GM21526 (cell line): Measurements from ENCODE around the gene NIT1.
"Not testable (repeated sequence)": the region's sequence is repeated elsewhere in the genome, so short reads cannot be mapped to it uniquely, and the experiment has no call there.

Experiments used
- ATAC-seq: cut with Tn5 transposase; IDR thresholded peaks from one replicate; pipeline ENCODE4 v1.9.1; 2021; ENCODE audit warnings: moderate library complexity; ENCODE audit not compliant: unreplicated experiment, low FRiP score

The NIT1 gene

DNA sequence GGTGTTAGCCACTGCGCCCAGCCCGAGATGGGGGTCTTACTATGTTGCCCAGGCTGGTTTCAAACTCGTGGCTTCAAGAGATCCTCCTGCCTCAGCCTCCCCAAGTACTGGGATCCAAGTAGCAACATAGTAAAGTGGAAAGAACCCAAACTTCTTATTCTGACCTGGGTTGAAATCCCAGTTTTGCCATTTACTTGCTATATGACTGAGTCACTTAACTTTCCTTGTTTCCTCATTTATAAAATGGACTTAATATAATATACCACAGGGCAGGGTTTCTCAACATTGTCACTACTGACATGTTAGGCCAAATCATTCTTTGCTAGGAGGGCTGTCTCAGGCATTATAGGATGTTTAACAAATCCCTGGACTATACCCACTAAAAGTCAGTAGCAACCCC lies 6.8 kb upstream of the NIT1 start:
- no peak for ATAC-seq

DNA sequence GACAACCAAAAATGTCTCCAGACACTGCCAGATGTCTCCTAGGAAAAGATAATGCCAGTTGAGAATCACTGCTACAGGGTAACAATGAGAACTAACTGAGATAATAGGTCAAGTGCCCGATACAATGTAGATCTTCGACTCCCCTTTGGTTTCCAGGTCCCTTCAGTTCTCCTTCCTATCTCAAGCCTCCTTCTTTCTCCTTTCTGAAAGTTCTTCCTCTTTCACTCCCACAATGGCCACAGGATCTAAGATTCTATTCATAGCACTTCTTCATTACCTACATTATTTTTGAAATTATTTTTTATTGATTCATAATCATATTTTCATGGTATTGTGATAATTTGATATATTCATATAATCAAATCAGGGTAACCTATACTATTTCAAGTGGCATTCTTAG lies 6.4 kb upstream of the NIT1 start:
- ATAC-seq: no peak

DNA sequence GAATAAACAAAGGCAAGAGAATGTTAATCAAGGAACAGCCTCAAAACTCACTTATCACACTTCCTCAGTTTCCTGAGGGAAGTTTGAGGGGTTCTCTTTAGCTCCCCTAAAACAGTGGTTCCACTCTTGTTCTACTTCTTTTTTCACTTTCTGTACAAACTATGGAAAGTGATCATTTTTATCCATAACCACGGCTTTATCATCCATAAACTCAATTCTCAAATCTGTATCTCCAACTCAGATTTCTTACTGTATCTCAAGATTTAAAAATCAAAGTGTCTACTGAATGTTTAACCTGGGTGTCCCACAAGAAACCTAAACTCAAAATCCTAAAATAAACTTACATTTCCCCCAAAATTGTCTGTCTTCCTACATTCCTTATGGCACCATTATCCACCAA lies 4.0 kb upstream of the NIT1 start:
- ATAC-seq: no peak

DNA sequence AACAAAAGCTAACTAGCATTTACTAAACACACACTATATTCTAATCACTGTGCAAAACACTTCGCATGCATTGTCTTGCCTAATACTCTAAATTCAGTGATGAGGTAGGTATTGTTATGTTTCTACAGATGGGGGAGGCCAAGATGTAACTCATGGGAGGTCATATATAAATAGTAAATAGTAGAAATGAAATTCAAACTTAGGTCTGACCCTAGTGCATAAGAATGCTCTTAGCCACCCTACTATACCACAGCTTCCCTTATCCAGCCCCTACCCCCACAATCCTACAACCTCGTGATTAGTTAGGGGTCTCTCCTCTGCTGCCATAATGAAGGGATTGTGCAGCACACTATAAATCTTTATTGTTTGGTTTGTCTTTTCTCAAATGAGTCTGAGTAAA lies 3.3 kb upstream of the NIT1 start:
- no peak for ATAC-seq

DNA sequence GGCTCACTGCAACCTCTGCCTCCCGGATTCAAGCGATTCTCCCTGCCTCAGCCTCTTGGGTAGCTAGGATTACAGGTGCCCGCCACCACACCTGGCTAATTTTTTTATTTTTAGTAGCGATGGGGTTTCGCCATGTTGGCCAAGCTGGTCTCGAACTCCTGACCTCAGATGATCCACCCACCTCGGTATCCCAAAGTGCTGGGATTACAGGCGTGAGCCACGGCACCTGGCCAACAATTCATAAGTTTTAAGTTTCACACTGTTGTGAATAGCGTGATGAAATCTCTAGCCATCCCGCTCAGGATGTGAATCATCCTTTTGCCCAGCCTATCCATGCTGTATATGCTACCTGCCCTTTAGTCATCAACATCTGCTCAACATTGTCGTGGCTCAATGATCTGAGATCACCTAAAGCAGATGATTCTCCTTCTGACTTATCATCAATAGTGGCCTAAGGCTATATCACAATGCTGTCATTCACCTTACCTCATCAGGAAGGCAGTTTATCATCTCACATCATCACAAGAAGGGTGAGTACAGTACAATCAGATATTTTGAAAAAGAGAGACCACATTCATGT lies 2.7 kb upstream of the NIT1 start:
- no peak for ATAC-seq

DNA sequence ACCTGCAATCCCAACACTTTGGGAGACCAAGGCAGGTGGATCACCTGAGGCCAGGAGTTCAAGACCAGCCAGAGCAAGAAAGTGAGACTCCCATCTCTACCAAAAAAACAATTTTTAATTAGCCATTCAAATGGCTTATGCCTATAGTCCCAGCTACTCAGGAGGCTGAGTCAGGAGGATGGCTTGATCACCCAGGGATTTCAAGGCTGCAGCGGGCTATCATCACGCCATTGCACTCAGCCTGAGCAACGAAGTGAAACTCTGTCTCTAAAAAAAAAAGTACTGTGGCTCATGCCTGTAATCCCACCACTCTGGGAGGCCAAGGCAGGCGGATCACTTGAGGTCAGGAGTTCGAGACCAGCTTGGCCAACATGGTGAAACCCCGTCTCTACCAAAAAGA lies 1.9 kb upstream of the NIT1 start:
- not testable (repeated sequence) for ATAC-seq

DNA sequence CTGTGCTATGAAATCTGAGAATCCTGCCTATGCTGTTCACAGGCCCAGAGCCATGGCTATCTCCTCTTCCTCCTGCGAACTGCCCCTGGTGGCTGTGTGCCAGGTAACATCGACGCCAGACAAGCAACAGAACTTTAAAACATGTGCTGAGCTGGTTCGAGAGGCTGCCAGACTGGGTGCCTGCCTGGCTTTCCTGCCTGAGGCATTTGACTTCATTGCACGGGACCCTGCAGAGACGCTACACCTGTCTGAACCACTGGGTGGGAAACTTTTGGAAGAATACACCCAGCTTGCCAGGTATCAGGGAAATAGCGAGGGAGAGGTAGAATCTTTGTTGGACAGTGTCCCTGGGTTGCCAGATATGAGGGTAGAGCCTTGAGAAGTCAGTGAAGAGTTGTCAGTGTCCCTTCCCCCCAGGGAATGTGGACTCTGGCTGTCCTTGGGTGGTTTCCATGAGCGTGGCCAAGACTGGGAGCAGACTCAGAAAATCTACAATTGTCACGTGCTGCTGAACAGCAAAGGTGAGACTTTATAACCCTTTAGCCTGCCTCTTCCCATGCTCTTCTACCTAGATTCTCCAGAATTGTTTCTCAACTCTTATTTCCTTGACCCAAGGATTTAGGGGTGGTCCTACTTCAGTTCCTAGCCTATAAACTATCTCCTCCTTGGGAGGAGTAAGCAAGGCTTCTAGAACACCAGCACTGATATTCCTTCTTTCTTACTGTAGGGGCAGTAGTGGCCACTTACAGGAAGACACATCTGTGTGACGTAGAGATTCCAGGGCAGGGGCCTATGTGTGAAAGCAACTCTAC lies 1.4 kb downstream of the NIT1 start:
- ATAC-seq: peak; percentile 42

DNA sequence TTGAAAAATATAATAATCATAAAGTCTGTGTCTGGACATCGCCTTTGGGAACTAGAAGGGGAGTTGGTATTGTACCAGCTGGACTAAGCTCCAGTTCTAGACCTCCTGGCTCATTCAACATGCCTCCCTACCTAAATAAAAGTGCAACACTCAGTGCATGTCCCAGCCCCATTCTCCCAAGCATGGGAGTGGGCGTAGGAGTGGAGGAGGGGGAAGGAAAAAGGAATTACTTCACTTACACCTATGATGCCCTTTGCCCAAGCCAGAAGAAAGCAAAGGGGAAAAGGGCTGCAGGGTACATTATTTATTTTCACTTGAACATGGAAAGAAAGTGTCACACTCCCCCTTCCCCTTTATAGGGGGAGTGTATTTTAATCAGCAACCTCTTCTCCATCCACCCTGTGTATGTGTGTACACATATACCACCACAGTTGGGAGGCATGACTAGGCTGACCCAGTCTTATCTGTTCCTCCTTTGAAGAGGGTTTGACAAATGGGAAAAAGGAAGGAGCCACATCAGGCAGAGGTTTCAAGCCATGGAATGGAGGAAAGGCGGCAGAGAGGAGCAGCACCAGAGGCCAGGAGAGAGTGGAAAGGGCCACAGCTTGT lies 3.2 kb downstream of the NIT1 start:
- no peak for ATAC-seq

DNA sequence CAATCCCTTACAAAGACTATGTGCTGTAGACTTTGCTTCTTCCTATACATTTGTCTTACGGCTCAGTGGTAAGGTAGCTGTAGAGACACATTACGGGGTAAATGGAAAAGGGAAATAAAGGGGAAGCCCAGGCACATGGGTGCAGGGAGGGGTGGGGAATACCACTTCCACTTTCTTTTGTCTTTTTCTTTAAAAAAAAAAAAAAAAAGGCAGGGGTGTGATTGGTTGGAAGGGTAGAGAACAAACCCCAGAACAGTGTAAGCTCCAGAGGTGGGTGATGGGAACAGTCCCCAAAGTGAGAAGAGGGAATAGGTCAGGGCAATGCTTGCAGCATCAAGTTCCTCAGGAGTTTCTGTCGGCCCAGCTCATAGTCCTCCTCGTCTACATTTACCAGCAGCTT lies 3.9 kb downstream of the NIT1 start:
- no peak for ATAC-seq

DNA sequence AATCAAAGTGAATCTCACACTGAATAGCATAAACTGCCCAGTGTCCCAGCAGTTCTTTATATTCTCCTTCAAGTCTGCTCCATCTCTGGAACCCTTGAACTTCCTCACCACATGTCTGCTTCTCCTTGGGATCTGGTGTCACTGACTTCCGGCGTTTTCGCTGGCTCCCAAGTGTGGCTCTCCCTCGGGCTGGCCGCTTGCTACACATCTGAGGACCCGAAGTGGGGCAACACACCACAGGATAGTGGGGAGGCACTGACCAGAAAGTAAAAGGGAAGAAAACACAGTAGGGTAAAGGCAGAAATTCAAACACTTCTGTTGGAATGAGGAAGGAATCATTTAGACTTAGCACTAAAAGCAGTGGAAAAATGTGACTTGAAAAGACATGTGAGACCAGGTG lies 5.1 kb downstream of the NIT1 start:
- no peak for ATAC-seq

DNA sequence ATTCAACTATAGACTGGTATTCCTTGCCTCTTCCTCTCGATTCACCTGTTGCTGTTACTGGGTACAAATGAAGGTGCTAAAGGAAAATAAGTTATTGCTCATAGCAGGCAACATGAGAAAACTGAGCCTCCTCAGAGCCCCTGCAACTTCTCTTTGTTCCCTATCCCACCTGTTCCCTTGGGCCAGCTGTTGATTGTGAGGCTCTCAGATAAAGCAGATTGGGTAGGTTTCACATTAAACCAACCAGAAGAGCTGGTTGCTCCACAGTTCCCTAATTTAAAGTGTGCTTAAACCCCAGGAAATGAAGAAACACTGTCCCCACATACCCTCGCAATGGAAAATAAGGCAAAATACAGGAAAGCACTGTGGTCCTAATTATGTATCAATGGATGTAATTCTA lies 9.7 kb downstream of the NIT1 start:
- no peak for ATAC-seq

DNA sequence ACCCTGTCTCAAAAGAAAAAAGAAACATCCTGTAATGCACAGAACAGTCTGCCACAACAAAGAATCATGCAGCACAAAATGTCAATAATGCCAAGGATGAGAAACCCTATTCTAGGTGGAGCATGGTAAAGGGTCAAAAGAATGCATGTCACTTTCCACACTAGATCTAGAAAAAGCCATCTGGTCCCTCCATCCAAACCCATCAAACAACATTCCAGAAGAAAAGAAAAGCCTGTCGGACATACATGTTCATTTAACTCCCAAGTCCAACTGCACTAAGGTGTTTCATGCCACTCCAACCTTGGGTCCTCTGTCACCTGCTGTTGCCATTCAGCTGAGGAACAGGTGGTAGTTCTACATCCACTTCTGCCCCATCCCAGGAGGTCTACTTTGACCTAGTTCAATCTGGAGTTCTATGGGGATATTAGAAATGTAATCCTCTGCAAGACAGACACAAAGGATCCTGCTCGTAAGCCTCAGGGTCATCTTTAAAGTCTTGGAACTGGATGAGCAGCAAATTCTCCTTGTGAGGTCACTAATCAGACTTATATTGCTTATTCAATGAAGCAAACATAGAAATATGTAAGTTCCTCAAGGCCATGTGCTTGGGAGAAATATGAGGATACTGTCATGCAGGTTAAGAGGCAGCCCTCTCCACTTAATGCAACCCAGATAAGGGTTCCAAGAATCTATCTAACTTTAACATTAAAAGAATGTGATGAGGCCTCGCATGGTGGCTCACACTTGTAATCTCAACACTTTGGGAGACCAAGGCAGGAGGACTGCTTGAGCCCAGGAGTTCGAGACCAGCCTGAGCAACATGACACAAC lies 10.9 kb downstream of the NIT1 start:
- ATAC-seq: no peak

DNA sequence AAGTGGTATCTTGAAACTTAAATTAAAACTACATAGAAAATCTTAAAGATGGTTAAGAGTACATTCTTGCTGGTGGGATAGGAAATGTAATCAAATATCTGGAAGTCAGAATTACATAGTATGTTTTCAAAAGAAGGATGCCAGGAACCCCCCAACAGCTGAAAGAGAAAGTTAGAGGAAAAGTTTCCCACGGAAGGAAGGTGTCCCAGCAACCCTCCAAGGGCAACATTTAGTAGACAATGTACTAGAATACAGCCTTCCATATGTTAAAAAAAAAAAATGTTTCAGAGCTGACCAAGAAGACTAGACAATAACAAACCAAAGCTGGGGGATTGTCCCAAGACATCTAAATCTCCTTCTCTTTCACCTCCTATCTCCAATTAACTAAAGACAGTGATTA lies 12.4 kb downstream of the NIT1 start:
- no peak for ATAC-seq

DNA sequence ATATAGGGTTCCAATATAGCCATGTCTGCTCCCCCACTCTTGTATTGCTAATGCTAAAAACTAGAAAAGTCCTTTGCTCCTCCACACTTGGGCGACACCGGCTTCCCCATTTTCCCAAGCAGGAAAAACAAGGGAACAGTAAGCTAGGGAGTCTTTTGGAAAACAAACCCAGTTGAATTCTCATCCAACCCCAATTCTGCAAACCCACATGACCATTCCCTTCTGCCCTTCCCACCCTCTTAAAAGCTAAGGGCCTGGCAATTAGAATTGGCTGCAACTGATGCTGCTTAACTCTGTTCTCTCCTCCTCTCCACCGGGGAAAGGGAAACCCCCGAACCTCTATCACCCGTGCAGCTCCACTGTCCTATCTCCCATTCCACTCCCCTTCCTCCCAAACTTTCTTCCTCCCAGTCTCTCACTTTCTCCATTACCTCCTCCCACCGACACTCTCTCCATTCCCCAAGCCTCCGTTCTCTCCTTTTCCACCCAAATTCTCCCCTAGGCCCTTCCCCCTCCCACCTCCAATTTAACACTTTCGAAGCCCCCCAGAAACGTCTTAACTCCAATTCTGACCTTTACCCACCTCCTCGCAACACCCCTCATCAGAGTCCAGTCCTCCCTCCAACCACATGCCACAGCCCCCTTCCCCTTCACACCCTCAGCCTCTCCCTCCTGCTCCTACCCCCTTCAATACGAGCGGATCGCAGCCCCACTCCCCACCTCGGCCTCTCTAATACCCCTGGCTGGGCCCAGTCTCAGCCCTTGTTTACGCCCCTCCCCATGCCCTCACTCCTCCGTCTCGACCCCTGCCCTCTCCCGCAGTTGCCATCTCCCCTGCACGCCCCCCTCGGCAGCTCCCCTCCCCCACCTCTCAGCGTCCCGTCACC lies 13.9 kb downstream of the NIT1 start:
- no peak for ATAC-seq

DNA sequence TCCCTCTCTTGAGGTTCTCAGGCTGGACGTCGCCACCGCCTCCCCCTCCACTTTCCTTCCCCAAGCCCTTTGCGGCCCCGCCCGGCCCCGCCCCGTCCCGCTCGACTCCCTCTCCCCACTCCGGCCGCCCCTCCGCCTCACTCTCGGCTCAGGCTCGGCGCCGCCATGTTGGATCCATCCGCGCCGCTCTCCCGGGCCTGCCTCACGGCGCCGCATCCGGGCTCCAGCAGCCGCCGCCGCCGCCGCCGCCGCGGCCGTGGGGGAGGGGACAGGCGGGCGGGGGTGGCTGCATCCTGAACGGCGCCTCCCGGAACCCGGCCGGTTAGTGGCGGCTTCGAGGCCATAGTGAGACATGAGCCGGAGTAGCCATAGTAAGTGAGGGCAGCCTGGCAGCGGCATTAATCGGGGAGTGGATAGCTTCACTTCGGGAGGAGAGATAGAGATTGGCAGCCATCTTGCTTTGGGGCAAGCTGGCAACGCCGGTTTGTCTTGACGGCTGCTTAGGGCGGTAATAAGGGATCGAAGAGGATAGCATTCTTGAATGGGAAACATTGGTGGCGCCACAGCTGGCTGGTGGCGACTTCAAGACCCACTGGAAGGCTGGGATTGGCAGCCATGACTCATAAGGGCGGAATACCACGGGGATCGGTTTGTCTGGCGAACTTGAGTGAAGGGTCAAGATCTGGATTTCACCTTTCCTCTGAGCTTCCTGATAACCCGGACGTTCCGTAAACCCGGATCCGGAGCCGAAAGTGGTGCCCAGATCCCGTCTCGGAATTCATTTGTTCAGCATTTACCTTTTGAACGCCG lies 14.7 kb downstream of the NIT1 start, which contains the start of gene DEDD:
TSS of gene DEDD (minus strand) at position 258 of the 810 bp plus-strand sequence. CDS start 8,205 bp downstream, outside the sequence.
- ATAC-seq: peak; percentile 91

DNA sequence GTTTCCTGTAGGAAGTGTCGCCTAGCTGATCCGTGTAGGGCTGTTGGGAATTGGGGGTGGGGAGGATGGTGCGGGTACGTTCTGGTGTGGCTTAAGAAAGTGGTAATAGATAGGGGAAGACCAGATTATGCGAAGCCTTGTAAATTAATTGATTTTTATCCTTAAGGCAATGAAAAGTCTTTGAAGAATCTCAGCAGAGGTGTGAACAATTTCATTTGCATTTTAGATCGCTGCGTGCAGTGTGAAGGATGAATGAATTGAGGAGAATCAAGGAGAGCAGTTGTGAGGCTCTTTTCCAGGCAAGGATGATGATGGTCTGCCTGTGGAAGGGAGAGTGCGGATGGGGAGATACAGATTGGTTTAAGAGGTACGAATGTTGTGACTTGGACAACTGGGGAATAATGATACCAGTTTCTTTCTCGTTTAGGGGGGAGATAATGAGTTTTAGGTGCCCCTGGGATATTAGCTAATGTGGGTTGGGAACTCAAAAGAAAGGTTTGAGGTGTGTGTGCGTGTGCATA lies 15.4 kb downstream of the NIT1 start:
- ATAC-seq: peak; percentile 2

DNA sequence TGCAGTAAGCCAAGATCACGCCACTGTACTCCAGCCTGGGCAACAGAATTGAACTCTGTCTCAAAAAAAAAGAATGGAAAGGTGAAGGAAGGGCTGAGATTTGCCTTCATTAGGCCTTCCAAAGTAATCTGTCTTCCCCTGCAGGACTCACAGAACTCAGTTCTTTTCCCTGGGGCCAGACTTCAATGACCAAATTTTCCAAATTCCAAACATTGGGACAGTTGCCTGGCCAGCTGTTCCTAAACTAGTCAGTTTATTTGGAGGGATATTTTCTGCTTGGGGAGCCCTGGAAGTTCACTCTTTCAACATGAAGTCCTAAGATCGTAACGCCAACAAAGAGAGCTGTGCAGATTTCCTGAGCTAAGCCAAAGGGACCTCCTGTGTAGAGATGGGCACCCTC lies 20.0 kb downstream of the NIT1 start:
- no peak for ATAC-seq

DNA sequence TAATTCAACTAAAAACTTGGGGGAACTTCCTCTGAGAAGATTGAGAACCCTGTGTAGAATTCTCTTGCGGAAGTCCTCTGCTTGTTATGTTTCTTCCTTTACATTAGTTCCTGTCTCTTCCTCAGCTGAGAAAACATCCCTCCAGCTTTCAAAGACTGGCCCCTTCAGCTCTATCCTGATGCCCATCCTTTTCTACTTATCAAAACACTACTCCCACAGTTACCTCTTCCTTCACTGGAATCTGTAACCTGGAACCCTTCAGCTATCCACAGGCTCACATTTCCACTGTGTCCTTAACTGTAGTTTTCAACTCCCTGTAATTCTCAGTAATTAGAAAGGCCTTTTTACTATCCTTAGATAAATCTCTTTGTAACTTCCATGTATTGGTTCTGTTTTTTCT lies 20.5 kb downstream of the NIT1 start:
- no peak for ATAC-seq

DNA sequence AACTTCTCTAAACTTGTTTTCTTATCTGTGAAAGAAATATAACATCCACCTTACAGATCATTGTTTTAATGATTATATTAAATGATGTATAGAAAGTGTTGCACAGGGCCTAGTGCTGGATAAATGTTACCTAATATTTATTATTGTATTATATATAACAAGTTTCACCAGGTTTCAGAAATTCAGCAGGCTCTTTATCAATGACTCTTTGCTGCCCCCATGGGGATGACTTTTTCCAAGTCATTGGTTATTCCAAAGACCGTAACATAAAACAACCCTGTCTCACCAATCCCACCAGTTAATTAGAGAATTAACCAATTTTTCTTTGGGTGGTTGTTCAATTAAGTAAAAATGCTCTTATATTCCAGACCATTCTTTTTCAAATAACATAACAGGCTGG lies 21.9 kb downstream of the NIT1 start:
- no peak for ATAC-seq
